HG03175 (cell line): ENCODE measurements around the gene CADM1.
A peak's percentile ranks its signal among the peaks of the same experiment; 100 is the strongest.

Source experiments
- ATAC-seq: cut with Tn5 transposase; IDR thresholded peaks from one replicate; pipeline ENCODE4 v1.9.1; 2021; ENCODE audit warnings: mild to moderate bottlenecking, moderate library complexity; ENCODE audit not compliant: unreplicated experiment

CADM1 gene

GRCh38 chr11:115256397-115257197, 247.6 kb downstream of the CADM1 start:
- peak; percentile 98 for ATAC-seq

- ATAC-seq: no peak
Measured at GRCh38 chr11:115255006-115255762, 249.0 kb downstream of the CADM1 start.

- ATAC-seq: no peak
Measured at GRCh38 chr11:115251126-115251525, 253.1 kb downstream of the CADM1 start.

- ATAC-seq: no peak
Measured at GRCh38 chr11:115249061-115249578, 255.1 kb downstream of the CADM1 start.

- ATAC-seq: no peak
Measured at GRCh38 chr11:115247953-115248352, 256.3 kb downstream of the CADM1 start.

- ATAC-seq: no peak
Measured at GRCh38 chr11:115247361-115247760, 256.9 kb downstream of the CADM1 start.

- ATAC-seq: no peak
Measured at GRCh38 chr11:115244758-115245157, 259.5 kb downstream of the CADM1 start.

- no peak for ATAC-seq
Measured at GRCh38 chr11:115244296-115244695, 259.9 kb downstream of the CADM1 start.

- no peak for ATAC-seq
Measured at GRCh38 chr11:115242982-115243381, 261.2 kb downstream of the CADM1 start.

- no peak for ATAC-seq
Measured at GRCh38 chr11:115241899-115242298, 262.3 kb downstream of the CADM1 start.

- no peak for ATAC-seq
Measured at GRCh38 chr11:115238791-115239190, 265.4 kb downstream of the CADM1 start.

- no peak for ATAC-seq
Measured at GRCh38 chr11:115238086-115238485, 266.1 kb downstream of the CADM1 start.

- ATAC-seq: no peak
Measured at GRCh38 chr11:115237578-115237977, 266.6 kb downstream of the CADM1 start.

- no peak for ATAC-seq
Measured at GRCh38 chr11:115234794-115235193, 269.4 kb downstream of the CADM1 start.

- no peak for ATAC-seq
Measured at GRCh38 chr11:115226556-115226955, 277.7 kb downstream of the CADM1 start.

GRCh38 chr11:115224551-115224950, 279.7 kb downstream of the CADM1 start:
- ATAC-seq: no peak

- peak; percentile 47 for ATAC-seq
Measured at GRCh38 chr11:115222863-115223530, 281.2 kb downstream of the CADM1 start.

- ATAC-seq: peak; percentile 89
Measured at GRCh38 chr11:115222218-115222862, 281.9 kb downstream of the CADM1 start.

GRCh38 chr11:115221461-115222069, 282.6 kb downstream of the CADM1 start:
- no peak for ATAC-seq

- no peak for ATAC-seq
Measured at GRCh38 chr11:115220911-115221310, 283.3 kb downstream of the CADM1 start.
